ENCODE results near the gene SETX. TPM values are rescaled to one million over a fixed set of nuclear protein-coding genes. Genes with fewer than 3 reads are reported as not detected.
A peak's percentile ranks its signal among the peaks of the same experiment; 100 is the strongest.

Gene SETX
- total RNA-seq, 1 donor from 2014 or later, result 15.8 TPM

- peak; percentile 2 for ATAC-seq
These were observed 112.8 kb downstream of the SETX start for GRCh38 chr9:132241840-132242620.

GRCh38 chr9:132241483-132241839 lies 113.3 kb downstream of the SETX start:
- ATAC-seq (no peak), DNase-seq (ENCODE audit: low spot score) (peak; percentile 55)

More at GRCh38 chr9:132241840-132242620, 112.8 kb downstream of the SETX start:
- no peak for DNase-seq (ENCODE audit: low spot score)

GRCh38 chr9:132240841-132241482 lies 113.8 kb downstream of the SETX start:
- ATAC-seq (peak; percentile 87), DNase-seq (ENCODE audit: low spot score) (peak; percentile 90)

- no peak for ATAC-seq
These were observed 114.6 kb downstream of the SETX start for GRCh38 chr9:132239999-132240840.

GRCh38 chr9:132239518-132239917 lies 115.3 kb downstream of the SETX start:
- ATAC-seq (no peak), DNase-seq (ENCODE audit: low spot score) (no peak)

More at GRCh38 chr9:132239999-132240840, 114.6 kb downstream of the SETX start:
- no peak for DNase-seq (ENCODE audit: low spot score)

- DNase-seq (ENCODE audit: low spot score) (no peak), ATAC-seq (no peak)
These were observed 115.8 kb downstream of the SETX start for GRCh38 chr9:132238992-132239391.

GRCh38 chr9:132238026-132238972 lies 116.5 kb downstream of the SETX start:
- DNase-seq (ENCODE audit: low spot score), result no peak
- ATAC-seq, result no peak

GRCh38 chr9:132237481-132237880 lies 117.3 kb downstream of the SETX start:
- no peak for ATAC-seq
- DNase-seq (ENCODE audit: low spot score), result no peak

GRCh38 chr9:132236662-132237311 lies 118.0 kb downstream of the SETX start:
- no peak for ATAC-seq
- no peak for DNase-seq (ENCODE audit: low spot score)

- ATAC-seq, result peak; percentile 63
These were observed 118.7 kb downstream of the SETX start for GRCh38 chr9:132235894-132236661.

GRCh38 chr9:132235125-132235524 lies 119.7 kb downstream of the SETX start:
- ATAC-seq (no peak), DNase-seq (ENCODE audit: low spot score) (no peak)

More at GRCh38 chr9:132235894-132236661, 118.7 kb downstream of the SETX start:
- DNase-seq (ENCODE audit: low spot score), result peak; percentile 70

- DNase-seq (ENCODE audit: low spot score) (no peak), ATAC-seq (no peak)
These were observed 120.3 kb downstream of the SETX start for GRCh38 chr9:132234535-132234934.

GRCh38 chr9:132233138-132233537 lies 121.6 kb downstream of the SETX start:
- DNase-seq (ENCODE audit: low spot score) (no peak), ATAC-seq (no peak)

GRCh38 chr9:132232522-132232921 lies 122.3 kb downstream of the SETX start:
- DNase-seq (ENCODE audit: low spot score), result no peak
- no peak for ATAC-seq

GRCh38 chr9:132231019-132231701 lies 123.6 kb downstream of the SETX start:
- no peak for ATAC-seq
- DNase-seq (ENCODE audit: low spot score), result no peak

GRCh38 chr9:132230605-132231004 lies 124.2 kb downstream of the SETX start:
- ATAC-seq (no peak), DNase-seq (ENCODE audit: low spot score) (no peak)

- ATAC-seq, result no peak
- no peak for DNase-seq (ENCODE audit: low spot score)
These were observed 126.7 kb downstream of the SETX start for GRCh38 chr9:132228062-132228461.

All from left lobe of liver (tissue), 2 donors.